OCI-LY1 (cell line): Measurements from ENCODE around the gene CPA2.

ENCODE experiments used
- CTCF ChIP-seq: fragments of 200-600 bp; sonication (generic), shearing (Covaris generic); IDR thresholded peaks from 2 replicates; pipeline ENCODE4 v1.5.1; 2017; ENCODE audit warnings: mild to moderate bottlenecking, antibody characterized with exemption, low read length, moderate library complexity, mixed read lengths
- EZH2 ChIP-seq: fragments of 200-600 bp; sonication (generic), shearing (Covaris generic); IDR thresholded peaks from 2 replicates; pipeline ENCODE4 v1.8.0; 2017; ENCODE audit warnings: borderline replicate concordance, mixed run types, mild to moderate bottlenecking, antibody characterized with exemption, low read length, moderate library complexity, mixed read lengths

GRCh38 chr7:130231792-130232191 is 34.9 kb upstream of the CPA2 start:
- TF ChIP-seq CTCF (no peak), EZH2 (no peak)
